Cardiac fibroblast (primary cell): Measurements from ENCODE around the gene ACTL8.

Experiments
- DNase-seq, 2 donors: peaks; one replicate each; pipeline versions ENCODE4 v3.0.0 to v3.0.0-alpha.2; 2010; ENCODE audit warnings: low read depth in 2 of 2
- H3K4me3 ChIP-seq, 2 donors: replicated peaks in 1 of 2; 1 replicate in 1 of 2; 2 replicates in 1 of 2; pipeline ENCODE4 v1.5.1; 2011; ENCODE audit warnings: low read depth in 2 of 2, low read length in 2 of 2, mild to moderate bottlenecking in 2 of 2, moderate library complexity in 1 of 2
- CTCF ChIP-seq: IDR thresholded peaks from one replicate; pipeline ENCODE4 v1.5.1; 2011; ENCODE audit warnings: low read depth, mild to moderate bottlenecking, low read length, inconsistent platforms

Gene ACTL8

GRCh38 chr1:17844185-17844826 lies 89.2 kb downstream of the ACTL8 start:
- no peak overlapping the region for H3K4me3 ChIP-seq
- no peak for TF ChIP-seq CTCF
- no peak for DNase-seq

GRCh38 chr1:17845583-17845982 lies 90.5 kb downstream of the ACTL8 start:
- no peak for DNase-seq
- H3K4me3 ChIP-seq = no peak overlapping the region

GRCh38 chr1:17846341-17846740 lies 91.2 kb downstream of the ACTL8 start:
- H3K4me3 ChIP-seq = no peak overlapping the region
- no peak for DNase-seq
- no peak for TF ChIP-seq CTCF

More at GRCh38 chr1:17845583-17845982, 90.5 kb downstream of the ACTL8 start:
- TF ChIP-seq CTCF = no peak

GRCh38 chr1:17847111-17847510 lies 92.0 kb downstream of the ACTL8 start:
- no peak for TF ChIP-seq CTCF
- no peak overlapping the region for H3K4me3 ChIP-seq

GRCh38 chr1:17849216-17849615 lies 94.1 kb downstream of the ACTL8 start:
- DNase-seq = peak; percentile 14 to 18
- H3K4me3 ChIP-seq = no peak overlapping the region
- TF ChIP-seq CTCF = peak; percentile 40

More at GRCh38 chr1:17847111-17847510, 92.0 kb downstream of the ACTL8 start:
- no peak for DNase-seq

GRCh38 chr1:17851056-17851455 lies 95.9 kb downstream of the ACTL8 start:
- TF ChIP-seq CTCF = no peak
- no peak for DNase-seq
- no peak overlapping the region for H3K4me3 ChIP-seq

- DNase-seq = no peak
- no peak for TF ChIP-seq CTCF
- H3K4me3 ChIP-seq = no peak overlapping the region
Measured at GRCh38 chr1:17852383-17852782, 97.2 kb downstream of the ACTL8 start.
